ENCODE results near the gene DISC1. TPM values are rescaled to one million over a fixed set of nuclear protein-coding genes. Genes with fewer than 3 reads are reported as not detected.

DISC1 gene
- total RNA-seq, 1 experiment from 2014 or later, result 13.5 TPM

DNA sequence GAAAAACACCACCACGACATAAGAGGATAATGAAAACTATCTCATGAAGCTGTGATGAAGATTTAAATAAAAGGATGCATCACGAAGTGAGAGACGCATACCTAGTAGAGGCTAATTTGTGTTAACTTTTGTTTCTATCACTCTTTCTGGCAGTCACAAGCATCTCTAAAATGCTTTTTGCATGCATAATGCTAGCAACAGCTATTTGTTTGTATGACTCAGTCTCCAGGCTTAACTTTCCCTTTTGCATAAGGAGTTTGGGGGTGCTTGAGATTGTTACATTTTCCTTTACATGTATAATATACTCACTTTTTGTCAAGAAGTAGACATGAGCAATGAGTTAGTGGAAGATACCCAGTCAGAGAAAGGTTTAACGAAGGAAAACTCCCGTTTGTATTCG lies 385.4 kb downstream of the DISC1 start:
- no peaks in the 10 kb centered on the region for H3K4me1 Mint-ChIP-seq (ENCODE audit: low read depth, unreplicated experiment)
- no peaks in the 10 kb centered on the region for H3K27me3 ChIP-seq (replicated peaks; ENCODE audit: control insufficient read depth, insufficient read depth, low read length)

DNA sequence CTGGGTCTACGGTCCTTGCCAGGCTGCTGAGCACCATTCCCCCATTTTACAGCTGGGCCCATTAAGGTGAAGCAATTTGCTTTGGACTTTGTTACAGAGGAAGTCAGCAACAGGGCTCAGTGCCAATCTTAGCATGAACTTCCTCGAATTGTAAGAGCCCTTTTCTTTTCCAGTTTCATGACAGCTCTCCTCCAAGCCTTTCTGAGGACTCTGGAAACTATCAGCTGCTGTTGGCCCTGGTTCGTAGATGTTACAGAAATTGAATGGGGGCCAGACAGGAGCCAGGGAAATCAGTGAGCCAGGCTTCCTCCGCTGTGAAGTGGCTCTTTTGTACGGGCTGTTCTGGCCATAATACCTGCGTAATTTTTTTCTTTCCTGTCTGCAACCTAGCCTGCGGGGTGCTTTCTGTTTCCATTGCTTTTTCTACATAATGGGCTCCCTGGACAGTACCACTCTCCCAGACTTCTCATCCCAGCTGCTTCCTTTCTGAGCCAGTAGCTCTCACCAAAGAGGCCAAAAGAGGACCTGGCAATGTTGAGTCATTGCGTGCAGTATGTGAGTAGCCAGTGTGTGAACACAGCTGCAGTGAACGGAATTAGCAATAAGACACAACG lies 386.3 kb downstream of the DISC1 start:
- POLR2A ChIA-PET, result no interaction called here
- H3K27ac Mint-ChIP-seq (ENCODE audit: unreplicated experiment), result no peak overlapping the region
- TF ChIP-seq CTCF (IDR thresholded peaks at IDR 0.05; ENCODE audit: insufficient read depth in 1 of 2, low read depth in 1 of 2, low read length in 1 of 2, severe bottlenecking in 1 of 2, unreplicated experiment in 1 of 2), result no peak

More for the DNA sequence above, 385.4 kb downstream of the DISC1 start:
- CTCF ChIA-PET, result no interaction called here
- no peak overlapping the region for H3K4me3 Mint-ChIP-seq (ENCODE audit: unreplicated experiment)
- TF ChIP-seq CTCF (IDR thresholded peaks at IDR 0.05; ENCODE audit: insufficient read depth in 1 of 2, low read depth in 1 of 2, low read length in 1 of 2, severe bottlenecking in 1 of 2, unreplicated experiment in 1 of 2), result no peak
- Histone ChIP-seq H3K4me3 (ENCODE audit: low read depth, low read length) (no peak overlapping the region), H3K9me3 (no peaks in the 10 kb centered on the region), H3K4me1 (no peaks in the 10 kb centered on the region), H3K36me3 (ENCODE audit: control insufficient read depth, insufficient read depth, low read length) (no peaks in the 10 kb centered on the region)
- DNase-seq, result no peak
- H3K36me3 Mint-ChIP-seq (ENCODE audit: insufficient read depth, unreplicated experiment), result peaks cover 4% of the 10 kb centered on the region
- H3K9me3 Mint-ChIP-seq (ENCODE audit: unreplicated experiment), result no peaks in the 10 kb centered on the region
- no peak overlapping the region for H3K27ac Mint-ChIP-seq (ENCODE audit: unreplicated experiment)
- H3K27me3 Mint-ChIP-seq (ENCODE audit: insufficient read depth, unreplicated experiment), result no peaks in the 10 kb centered on the region
- POLR2A ChIA-PET, result no interaction called here
- BruUV-seq (replicated peaks), result no TSS peak
- intact Hi-C loops (cut with micrococcal nuclease; ENCODE audit: unreplicated experiment), result no loop called here

DNA sequence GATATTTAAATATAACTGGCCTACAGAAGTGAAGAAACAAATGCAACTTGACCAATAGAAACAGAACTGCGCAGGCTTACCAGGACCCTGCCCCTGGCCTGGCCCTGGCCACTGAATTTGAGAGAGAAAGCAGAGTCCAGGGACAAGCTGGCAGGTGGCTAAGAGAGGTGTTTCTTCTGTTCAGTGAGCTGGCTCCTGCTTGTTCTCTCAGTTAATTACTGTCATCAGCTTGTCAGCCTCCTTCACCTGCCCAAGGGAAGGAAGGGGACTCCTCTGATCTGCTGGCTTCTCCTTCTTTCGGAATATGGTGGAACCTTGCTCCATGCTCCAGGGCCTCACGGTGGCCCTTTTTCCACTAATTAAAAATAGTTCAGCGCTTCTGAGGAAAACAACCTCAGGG lies 388.4 kb downstream of the DISC1 start:
- H3K27me3 Mint-ChIP-seq (ENCODE audit: insufficient read depth, unreplicated experiment), result no peaks in the 10 kb centered on the region
- H3K27me3 ChIP-seq (replicated peaks; ENCODE audit: control insufficient read depth, insufficient read depth, low read length), result no peaks in the 10 kb centered on the region
- intact Hi-C loops (cut with micrococcal nuclease; ENCODE audit: unreplicated experiment), result no loop called here
- no peak overlapping the region for H3K27ac Mint-ChIP-seq (ENCODE audit: unreplicated experiment)
- H3K4me1 ChIP-seq, result no peaks in the 10 kb centered on the region
- no peaks in the 10 kb centered on the region for H3K9me3 ChIP-seq
- TF ChIP-seq CTCF (IDR thresholded peaks at IDR 0.05; ENCODE audit: insufficient read depth in 1 of 2, low read depth in 1 of 2, low read length in 1 of 2, severe bottlenecking in 1 of 2, unreplicated experiment in 1 of 2), result no peak
- CTCF ChIA-PET, result no interaction called here
- POLR2A ChIA-PET, result no interaction called here
- H3K36me3 Mint-ChIP-seq (ENCODE audit: insufficient read depth, unreplicated experiment), result peaks cover 4% of the 10 kb centered on the region
- no peak overlapping the region for H3K4me3 Mint-ChIP-seq (ENCODE audit: unreplicated experiment)
- H3K9me3 Mint-ChIP-seq (ENCODE audit: unreplicated experiment), result no peaks in the 10 kb centered on the region
- no peak for DNase-seq
- no peaks in the 10 kb centered on the region for H3K36me3 ChIP-seq (ENCODE audit: control insufficient read depth, insufficient read depth, low read length)
- BruUV-seq (replicated peaks), result no TSS peak
- H3K4me3 ChIP-seq (ENCODE audit: low read depth, low read length), result no peak overlapping the region
- no peaks in the 10 kb centered on the region for H3K4me1 Mint-ChIP-seq (ENCODE audit: low read depth, unreplicated experiment)

More for the DNA sequence above, 386.3 kb downstream of the DISC1 start:
- no TSS peak for BruUV-seq (replicated peaks)
- CTCF ChIA-PET, result no interaction called here
- Histone ChIP-seq H3K27me3 (replicated peaks; ENCODE audit: control insufficient read depth, insufficient read depth, low read length) (no peaks in the 10 kb centered on the region), H3K4me1 (no peaks in the 10 kb centered on the region), H3K4me3 (ENCODE audit: low read depth, low read length) (no peak overlapping the region), H3K9me3 (no peaks in the 10 kb centered on the region), H3K36me3 (ENCODE audit: control insufficient read depth, insufficient read depth, low read length) (no peaks in the 10 kb centered on the region)
- no peak overlapping the region for H3K4me3 Mint-ChIP-seq (ENCODE audit: unreplicated experiment)
- H3K9me3 Mint-ChIP-seq (ENCODE audit: unreplicated experiment), result no peaks in the 10 kb centered on the region
- no peaks in the 10 kb centered on the region for H3K27me3 Mint-ChIP-seq (ENCODE audit: insufficient read depth, unreplicated experiment)
- no peak for DNase-seq
- intact Hi-C loops (cut with micrococcal nuclease; ENCODE audit: unreplicated experiment), result no loop called here
- peaks cover 4% of the 10 kb centered on the region for H3K36me3 Mint-ChIP-seq (ENCODE audit: insufficient read depth, unreplicated experiment)
- no peaks in the 10 kb centered on the region for H3K4me1 Mint-ChIP-seq (ENCODE audit: low read depth, unreplicated experiment)

Data from Caco-2 (cell line).